ENCODE results near the gene HMGN4. TPM values are rescaled to one million over a fixed set of nuclear protein-coding genes. Genes with fewer than 3 reads are reported as not detected.

Gene HMGN4
- total and polyA plus RNA-seq, 9 of the 15 experiments (the other 6 are each of a cell fraction or from before 2014, with no cell fraction given) = 35.4 to 134 (median 94.1) TPM

- TF ChIP-seq SRSF7 (optimal IDR thresholded peaks at IDR 0.05; ENCODE audit: low read depth, low read length) (no peak), C11orf30 (IDR thresholded peaks at IDR 0.05; ENCODE audit: low read depth) (peak; percentile 92), L3MBTL2 (IDR thresholded peaks at IDR 0.05) (peak; percentile 35; the same call in 1 of the 2 replicates), ZNF384 (IDR thresholded peaks at IDR 0.05; ENCODE audit: low read depth, low read length) (peak; percentile 80), ZBTB2 (IDR thresholded peaks at IDR 0.05) (0 out of 2 replicates have a peak, but pooled peaks have one; percentile 17), NCOR1 (IDR thresholded peaks at IDR 0.05) (peak; percentile 31; the same call in 1 of the 2 replicates), HNRNPUL1 (IDR thresholded peaks at IDR 0.05; ENCODE audit: low read length) (no peak), KAT8 (IDR thresholded peaks at IDR 0.05; ENCODE audit: low read depth) (0 out of 2 replicates have a peak, but pooled peaks have one; percentile 24), MAFF (IDR thresholded peaks at IDR 0.05; ENCODE audit: low read length) (peak; percentile 39), ELF4 (CRISPR knock-in tag; IDR thresholded peaks at IDR 0.05) (peak; percentile 70; the same call in 1 of the 2 replicates), PHF8 (IDR thresholded peaks at IDR 0.05; ENCODE audit: borderline replicate concordance, low read length) (peak; percentile 32), THRAP3 (IDR thresholded peaks at IDR 0.05; ENCODE audit: borderline replicate concordance) (peak; percentile 89; the same call in 1 of the 2 replicates), TAF9B (IDR thresholded peaks at IDR 0.05; ENCODE audit: partially characterized antibody) (peak; percentile 24), CC2D1A (IDR thresholded peaks at IDR 0.05) (0 out of 2 replicates have a peak, but pooled peaks have one; percentile 13), POLR2A (conservative IDR thresholded peaks at IDR 0.05) (peak; percentile 19; the same call in 1 of the 2 replicates), MAFG (tag; conservative IDR thresholded peaks at IDR 0.05) (peak; percentile 80)
- TF ChIP-seq, protein P1, sequence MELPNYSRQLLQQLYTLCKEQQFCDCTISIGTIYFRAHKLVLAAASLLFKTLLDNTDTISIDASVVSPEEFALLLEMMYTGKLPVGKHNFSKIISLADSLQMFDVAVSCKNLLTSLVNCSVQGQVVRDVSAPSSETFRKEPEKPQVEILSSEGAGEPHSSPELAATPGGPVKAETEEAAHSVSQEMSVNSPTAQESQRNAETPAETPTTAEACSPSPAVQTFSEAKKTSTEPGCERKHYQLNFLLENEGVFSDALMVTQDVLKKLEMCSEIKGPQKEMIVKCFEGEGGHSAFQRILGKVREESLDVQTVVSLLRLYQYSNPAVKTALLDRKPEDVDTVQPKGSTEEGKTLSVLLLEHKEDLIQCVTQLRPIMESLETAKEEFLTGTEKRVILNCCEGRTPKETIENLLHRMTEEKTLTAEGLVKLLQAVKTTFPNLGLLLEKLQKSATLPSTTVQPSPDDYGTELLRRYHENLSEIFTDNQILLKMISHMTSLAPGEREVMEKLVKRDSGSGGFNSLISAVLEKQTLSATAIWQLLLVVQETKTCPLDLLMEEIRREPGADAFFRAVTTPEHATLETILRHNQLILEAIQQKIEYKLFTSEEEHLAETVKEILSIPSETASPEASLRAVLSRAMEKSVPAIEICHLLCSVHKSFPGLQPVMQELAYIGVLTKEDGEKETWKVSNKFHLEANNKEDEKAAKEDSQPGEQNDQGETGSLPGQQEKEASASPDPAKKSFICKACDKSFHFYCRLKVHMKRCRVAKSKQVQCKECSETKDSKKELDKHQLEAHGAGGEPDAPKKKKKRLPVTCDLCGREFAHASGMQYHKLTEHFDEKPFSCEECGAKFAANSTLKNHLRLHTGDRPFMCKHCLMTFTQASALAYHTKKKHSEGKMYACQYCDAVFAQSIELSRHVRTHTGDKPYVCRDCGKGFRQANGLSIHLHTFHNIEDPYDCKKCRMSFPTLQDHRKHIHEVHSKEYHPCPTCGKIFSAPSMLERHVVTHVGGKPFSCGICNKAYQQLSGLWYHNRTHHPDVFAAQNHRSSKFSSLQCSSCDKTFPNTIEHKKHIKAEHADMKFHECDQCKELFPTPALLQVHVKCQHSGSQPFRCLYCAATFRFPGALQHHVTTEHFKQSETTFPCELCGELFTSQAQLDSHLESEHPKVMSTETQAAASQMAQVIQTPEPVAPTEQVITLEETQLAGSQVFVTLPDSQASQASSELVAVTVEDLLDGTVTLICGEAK (IDR thresholded peaks at IDR 0.05) = peak; percentile 77
- TF ChIP-seq, protein P1 (CRISPR knock-in tag; IDR thresholded peaks at IDR 0.05) = no peak
- TF ChIP-seq, protein P2, sequence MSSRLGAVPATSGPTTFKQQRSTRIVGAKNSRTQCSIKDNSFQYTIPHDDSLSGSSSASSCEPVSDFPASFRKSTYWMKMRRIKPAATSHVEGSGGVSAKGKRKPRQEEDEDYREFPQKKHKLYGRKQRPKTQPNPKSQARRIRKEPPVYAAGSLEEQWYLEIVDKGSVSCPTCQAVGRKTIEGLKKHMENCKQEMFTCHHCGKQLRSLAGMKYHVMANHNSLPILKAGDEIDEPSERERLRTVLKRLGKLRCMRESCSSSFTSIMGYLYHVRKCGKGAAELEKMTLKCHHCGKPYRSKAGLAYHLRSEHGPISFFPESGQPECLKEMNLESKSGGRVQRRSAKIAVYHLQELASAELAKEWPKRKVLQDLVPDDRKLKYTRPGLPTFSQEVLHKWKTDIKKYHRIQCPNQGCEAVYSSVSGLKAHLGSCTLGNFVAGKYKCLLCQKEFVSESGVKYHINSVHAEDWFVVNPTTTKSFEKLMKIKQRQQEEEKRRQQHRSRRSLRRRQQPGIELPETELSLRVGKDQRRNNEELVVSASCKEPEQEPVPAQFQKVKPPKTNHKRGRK (tag; IDR thresholded peaks at IDR 0.05) = peak; percentile 48; the same call in 1 of the 2 replicates
Observed at GRCh38 chr6:26536571-26537159, 1.5 kb upstream of the HMGN4 start (continued).

Data from K562 (cell line).